Hepatocyte (in vitro differentiated cells): ENCODE data around the gene DVL1. TPM values are rescaled to one million over a fixed set of nuclear protein-coding genes. Genes with fewer than 3 reads are reported as not detected.

Experiments used
- DNase-seq: peaks from one replicate; pipeline ENCODE4 v3.0.0-alpha.2; 2016; ENCODE audit warnings: low spot score
- H2AFZ ChIP-seq: fragments of 200-600 bp; sonication (generic); 2 replicates; pipeline ENCODE4 v1.6.0; 2016; ENCODE audit warnings: antibody characterized with exemption, mild to moderate bottlenecking
- H3K27ac ChIP-seq: fragments of 200-600 bp; sonication (generic); 2 replicates; pipeline ENCODE4 v1.5.1; 2016; ENCODE audit warnings: mild to moderate bottlenecking
- H3K27me3 ChIP-seq: fragments of 200-600 bp; sonication (generic); 2 replicates; pipeline ENCODE4 v1.6.1; 2016
- H3K36me3 ChIP-seq: fragments of 200-600 bp; sonication (generic); replicated peaks from 2 replicates; pipeline ENCODE4 v1.5.1; 2016; ENCODE audit warnings: low read depth; ENCODE audit not compliant: insufficient read depth
- H3K4me1 ChIP-seq: fragments of 200-600 bp; sonication (generic); 2 replicates; pipeline ENCODE4 v1.5.1; 2016; ENCODE audit warnings: mild to moderate bottlenecking, moderate library complexity; ENCODE audit not compliant: insufficient read depth
- H3K4me2 ChIP-seq: fragments of 200-600 bp; sonication (generic); 2 replicates; pipeline ENCODE4 v1.6.0; 2016
- H3K4me3 ChIP-seq: fragments of 200-600 bp; sonication (generic); 2 replicates; pipeline ENCODE4 v1.5.1; 2016; ENCODE audit warnings: mild to moderate bottlenecking
- H3K79me2 ChIP-seq: fragments of 200-600 bp; sonication (generic); 2 replicates; pipeline ENCODE4 v1.6.0; 2017; ENCODE audit warnings: mild to moderate bottlenecking
- H3K9me2 ChIP-seq: fragments of 200-600 bp; sonication (generic); replicated peaks from 2 replicates; pipeline ENCODE4 v1.6.0; 2017; ENCODE audit warnings: mild to moderate bottlenecking; ENCODE audit not compliant: insufficient read depth
- H3K9me3 ChIP-seq: fragments of 200-600 bp; sonication (generic); 2 replicates; pipeline ENCODE4 v1.5.1; 2016; ENCODE audit warnings: low read depth, mild to moderate bottlenecking
- H4K20me1 ChIP-seq: fragments of 200-600 bp; sonication (generic); 2 replicates; pipeline ENCODE4 v1.6.0; 2016; ENCODE audit warnings: mild to moderate bottlenecking; ENCODE audit not compliant: insufficient read depth, poor library complexity, severe bottlenecking
- EZH2 ChIP-seq: fragments of 200-600 bp; sonication (generic); IDR thresholded peaks from 2 replicates; pipeline ENCODE4 v1.6.1; 2016; ENCODE audit warnings: antibody characterized with exemption, mild to moderate bottlenecking, borderline replicate concordance
- EZH2phosphoT487 ChIP-seq: fragments of 200-600 bp; sonication (generic); IDR thresholded peaks from one replicate; pipeline ENCODE4 v1.6.1; 2018; ENCODE audit warnings: antibody characterized with exemption, mild to moderate bottlenecking, low read depth, moderate library complexity; ENCODE audit not compliant: unreplicated experiment, severe bottlenecking
- WGBS: methylation state at CpG from one replicate; pipeline ENCODE4 v1.1.6; 2016; ENCODE audit warnings: low lambda C conversion rate; ENCODE audit errors: missing lambda C conversion rate; 5-methylcytosine and 5-hydroxymethylcytosine counted together
- polyA plus RNA-seq: library from polyadenylated mRNA; unstranded; fragments of >200 nt; fragmentation: Nextera tagmentation; extraction: Ambion mirVana; gene quantifications from 2 replicates; pipeline ENCODE4 v1.2.1, GENCODE V29; 2016
- total RNA-seq: library from RNA; depleted of rRNA; stranded (reverse); fragments of >200 nt; gene quantifications from 2 replicates; pipeline ENCODE4 v1.2.3, GENCODE V29; 2014
- TF ChIP-seq, protein P1 (sequence below): fragments of 200-600 bp; sonication (generic); IDR thresholded peaks from 2 replicates; pipeline ENCODE4 v1.5.1; 2016; ENCODE audit warnings: antibody characterized with exemption, mild to moderate bottlenecking; ENCODE audit not compliant: poor library complexity

DVL1 gene
- total and polyA plus RNA-seq, 2 experiments from 2014 or later, result 49.1 to 61.6 TPM

DNA sequence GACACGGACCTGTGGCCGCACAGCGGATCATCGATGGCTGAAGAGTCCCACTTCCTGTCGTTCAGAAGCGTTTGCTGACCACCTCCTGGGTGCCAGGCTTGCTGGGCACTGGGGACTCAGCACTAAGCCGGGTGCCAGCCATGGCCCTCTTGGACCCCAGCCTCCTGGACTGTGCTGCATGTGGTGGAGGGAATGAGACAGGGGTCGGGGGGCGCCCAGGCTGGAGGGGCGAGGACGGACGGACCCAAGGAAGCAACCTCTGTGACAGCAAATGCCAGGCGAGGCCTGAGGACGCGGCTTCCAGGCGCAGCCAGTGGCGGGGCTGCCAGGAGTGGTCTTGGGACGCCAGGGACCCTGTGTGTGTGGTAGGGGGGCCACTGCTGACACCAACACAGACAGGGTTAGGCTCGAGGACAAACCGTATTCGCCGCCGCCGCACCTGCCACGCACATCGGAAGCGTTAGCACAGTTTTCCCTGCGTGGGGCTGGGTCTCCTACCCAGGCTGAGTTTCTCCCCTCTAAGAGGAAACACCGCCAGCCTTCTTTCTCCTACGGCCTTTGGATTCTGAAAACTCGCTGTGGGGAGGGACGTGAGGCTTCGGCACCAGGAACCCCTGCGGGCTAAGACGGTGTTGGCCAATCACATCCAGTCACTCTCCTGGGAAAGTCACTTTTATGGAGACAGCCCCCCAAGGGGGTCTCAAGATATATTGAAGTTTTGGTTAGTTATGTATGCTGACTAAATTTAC is 12.2 kb upstream of the DVL1 start:
- Histone ChIP-seq H3K79me2 (peaks cover 17% of the 10 kb centered on the region), H3K27me3 (no peaks in the 10 kb centered on the region), H3K4me3 (no peak overlapping the region), H4K20me1 (peaks cover 1% of the 10 kb centered on the region), H3K4me2 (peak overlapping the region; percentile 64), H3K9me2 (no peaks in the 10 kb centered on the region), H3K36me3 (no peaks in the 10 kb centered on the region), H3K27ac (peak overlapping the region; percentile 97), H2AFZ (peak overlapping the region; percentile 46), H3K9me3 (no peaks in the 10 kb centered on the region), H3K4me1 (peaks cover 50% of the 10 kb centered on the region)
- no peak for DNase-seq
- 85% methylated on average over 32 of the region's 35 CpGs for WGBS
- TF ChIP-seq, protein P1, sequence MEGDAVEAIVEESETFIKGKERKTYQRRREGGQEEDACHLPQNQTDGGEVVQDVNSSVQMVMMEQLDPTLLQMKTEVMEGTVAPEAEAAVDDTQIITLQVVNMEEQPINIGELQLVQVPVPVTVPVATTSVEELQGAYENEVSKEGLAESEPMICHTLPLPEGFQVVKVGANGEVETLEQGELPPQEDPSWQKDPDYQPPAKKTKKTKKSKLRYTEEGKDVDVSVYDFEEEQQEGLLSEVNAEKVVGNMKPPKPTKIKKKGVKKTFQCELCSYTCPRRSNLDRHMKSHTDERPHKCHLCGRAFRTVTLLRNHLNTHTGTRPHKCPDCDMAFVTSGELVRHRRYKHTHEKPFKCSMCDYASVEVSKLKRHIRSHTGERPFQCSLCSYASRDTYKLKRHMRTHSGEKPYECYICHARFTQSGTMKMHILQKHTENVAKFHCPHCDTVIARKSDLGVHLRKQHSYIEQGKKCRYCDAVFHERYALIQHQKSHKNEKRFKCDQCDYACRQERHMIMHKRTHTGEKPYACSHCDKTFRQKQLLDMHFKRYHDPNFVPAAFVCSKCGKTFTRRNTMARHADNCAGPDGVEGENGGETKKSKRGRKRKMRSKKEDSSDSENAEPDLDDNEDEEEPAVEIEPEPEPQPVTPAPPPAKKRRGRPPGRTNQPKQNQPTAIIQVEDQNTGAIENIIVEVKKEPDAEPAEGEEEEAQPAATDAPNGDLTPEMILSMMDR, result no peak
- no peak for TF ChIP-seq EZH2
- no peak for TF ChIP-seq EZH2phosphoT487

DNA sequence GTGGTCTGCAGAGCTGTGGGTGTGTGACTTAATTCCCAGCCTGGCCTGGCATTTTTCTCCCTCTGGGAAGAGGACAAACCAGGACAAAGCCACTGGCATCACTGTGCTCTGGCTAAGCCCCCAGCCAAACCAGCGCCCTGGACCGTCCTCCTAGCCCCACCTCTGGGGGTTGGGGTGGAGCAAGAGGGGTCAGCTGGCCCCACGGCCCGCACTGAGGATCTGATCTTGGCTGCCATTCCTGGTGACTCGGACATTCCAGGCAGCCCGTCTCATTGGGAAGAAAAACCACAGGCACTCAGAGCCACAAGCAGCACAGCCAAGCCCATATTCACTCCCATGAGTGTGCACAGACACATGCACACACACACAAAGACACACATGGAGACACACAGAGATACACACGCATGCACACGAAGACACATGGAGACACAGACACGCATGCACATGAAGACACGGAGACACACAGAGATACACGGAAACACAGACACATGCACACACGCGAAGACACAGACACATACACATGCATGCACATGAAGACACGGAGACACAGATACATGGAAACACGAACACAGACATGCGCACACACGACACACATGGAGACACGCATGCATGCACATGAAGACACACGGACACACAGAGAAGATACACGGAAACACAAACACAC is 11.4 kb upstream of the DVL1 start:
- no peak overlapping the region for H3K4me3 ChIP-seq
- H3K27me3 ChIP-seq, result no peaks in the 10 kb centered on the region
- no peaks in the 10 kb centered on the region for H3K36me3 ChIP-seq
- H3K27ac ChIP-seq, result peak overlapping the region; percentile 97
- H3K4me1 ChIP-seq, result peaks cover 54% of the 10 kb centered on the region
- peaks cover 6% of the 10 kb centered on the region for H4K20me1 ChIP-seq
- DNase-seq, result peak; percentile 71
- H3K9me3 ChIP-seq, result no peaks in the 10 kb centered on the region
- no peak for TF ChIP-seq EZH2phosphoT487
- TF ChIP-seq EZH2, result no peak
- TF ChIP-seq, protein P1, result no peak
- no peak overlapping the region for H2AFZ ChIP-seq
- peak overlapping the region; percentile 90 for H3K4me2 ChIP-seq
- H3K9me2 ChIP-seq, result no peaks in the 10 kb centered on the region
- H3K79me2 ChIP-seq, result peaks cover 23% of the 10 kb centered on the region
- 81% methylated on average over 20 of the region's 20 CpGs for WGBS

DNA sequence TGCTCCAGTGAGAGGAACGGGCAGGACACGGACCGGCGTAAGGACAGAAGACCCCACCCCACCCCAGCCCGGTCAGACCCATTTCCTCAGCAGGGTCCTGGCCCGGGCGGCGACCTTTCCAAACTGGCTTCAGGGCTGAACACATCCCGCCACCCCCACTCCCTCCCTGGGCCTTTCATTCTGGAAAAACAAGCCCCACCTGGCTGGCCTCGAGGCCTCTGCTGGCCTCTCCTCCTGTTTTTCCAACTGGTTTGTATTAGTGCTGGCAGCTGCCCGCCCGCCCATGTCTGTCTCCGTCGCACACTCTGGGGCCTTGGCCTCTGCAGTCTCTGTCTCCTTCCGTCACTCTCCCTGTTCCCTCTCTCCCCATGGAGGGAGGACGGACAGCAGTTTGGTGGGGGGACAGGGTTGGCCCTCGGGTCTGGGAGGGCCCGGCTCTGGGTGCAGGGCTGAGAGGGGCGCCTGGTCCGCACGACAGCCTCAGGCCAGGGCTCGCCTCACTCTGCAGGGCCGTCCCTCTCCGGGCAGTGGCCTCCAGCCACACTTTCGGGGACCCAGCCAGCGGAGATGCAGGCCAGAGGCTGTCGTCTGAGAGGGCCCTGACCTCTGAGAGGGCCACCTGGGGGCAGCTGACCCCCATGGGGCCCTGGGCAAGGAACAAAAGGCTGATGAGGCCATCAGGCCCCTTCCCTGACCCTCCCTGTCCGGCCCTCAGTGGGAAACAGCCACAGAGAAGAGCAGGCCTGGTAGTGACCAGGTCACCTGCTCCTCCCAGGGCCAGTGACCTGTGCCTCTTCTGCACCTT is 10.6 kb upstream of the DVL1 start:
- Histone ChIP-seq H4K20me1 (peaks cover 6% of the 10 kb centered on the region), H2AFZ (no peak overlapping the region), H3K9me2 (no peaks in the 10 kb centered on the region), H3K4me1 (peaks cover 59% of the 10 kb centered on the region), H3K4me2 (peak overlapping the region; percentile 90), H3K36me3 (no peaks in the 10 kb centered on the region), H3K4me3 (no peak overlapping the region), H3K27ac (peak overlapping the region; percentile 97), H3K9me3 (no peaks in the 10 kb centered on the region), H3K27me3 (no peaks in the 10 kb centered on the region), H3K79me2 (peaks cover 31% of the 10 kb centered on the region)
- 59% methylated on average over 26 of the region's 28 CpGs for WGBS
- TF ChIP-seq EZH2, result no peak
- no peak for TF ChIP-seq EZH2phosphoT487
- TF ChIP-seq, protein P1, result no peak
- DNase-seq, result peak; percentile 61
